ENCODE data around the gene TM4SF5.
"Not testable (repeated sequence)": the region's sequence is repeated elsewhere in the genome, so short reads cannot be mapped to it uniquely, and the experiment has no call there.

TM4SF5 gene

GRCh38 chr17:4789951-4790704 lies 18.4 kb downstream of the TM4SF5 start:
- DNase-seq (ENCODE audit: low spot score), result peak; percentile 83

- DNase-seq (ENCODE audit: low spot score), result no peak
Observed at GRCh38 chr17:4790705-4791088, 19.0 kb downstream of the TM4SF5 start.

- DNase-seq (ENCODE audit: low spot score), result no peak
Observed at GRCh38 chr17:4795168-4795567, 23.5 kb downstream of the TM4SF5 start.

GRCh38 chr17:4796552-4796920 lies 24.9 kb downstream of the TM4SF5 start:
- DNase-seq (ENCODE audit: low spot score), result no peak

GRCh38 chr17:4800462-4801196 lies 28.9 kb downstream of the TM4SF5 start:
- DNase-seq (ENCODE audit: low spot score), result no peak

- no peak for DNase-seq (ENCODE audit: low spot score)
Observed at GRCh38 chr17:4802228-4802627, 30.5 kb downstream of the TM4SF5 start, which contains the start of gene C17orf114. Gene C17orf114, minus strand, starts transcription at chr17:4802328.

GRCh38 chr17:4806456-4806776 lies 34.7 kb downstream of the TM4SF5 start:
- no peak for DNase-seq (ENCODE audit: low spot score)

GRCh38 chr17:4806777-4807604 lies 35.3 kb downstream of the TM4SF5 start, which contains the start of gene PLD2:
Gene PLD2, plus strand, starts transcription at chr17:4807152. Its CDS starts 621 bp downstream, at chr17:4807773.
- DNase-seq (ENCODE audit: low spot score), result peak; percentile 93

GRCh38 chr17:4807605-4808377 lies 36.1 kb downstream of the TM4SF5 start:
- DNase-seq (ENCODE audit: low spot score), result no peak

GRCh38 chr17:4808378-4808767 lies 36.7 kb downstream of the TM4SF5 start:
- no peak for DNase-seq (ENCODE audit: low spot score)

GRCh38 chr17:4810696-4811290 lies 39.1 kb downstream of the TM4SF5 start:
- DNase-seq (ENCODE audit: low spot score), result no peak

GRCh38 chr17:4811471-4811870 lies 39.8 kb downstream of the TM4SF5 start:
- DNase-seq (ENCODE audit: low spot score), result no peak

GRCh38 chr17:4812690-4813089 lies 41.0 kb downstream of the TM4SF5 start:
- no peak for DNase-seq (ENCODE audit: low spot score)

GRCh38 chr17:4815043-4815675 lies 43.5 kb downstream of the TM4SF5 start:
- no peak for DNase-seq (ENCODE audit: low spot score)

GRCh38 chr17:4816826-4817225 lies 45.1 kb downstream of the TM4SF5 start:
- no peak for DNase-seq (ENCODE audit: low spot score)

GRCh38 chr17:4818276-4818675 lies 46.6 kb downstream of the TM4SF5 start:
- DNase-seq (ENCODE audit: low spot score), result no peak

GRCh38 chr17:4822835-4823234 lies 51.1 kb downstream of the TM4SF5 start:
- DNase-seq (ENCODE audit: low spot score), result no peak

- DNase-seq (ENCODE audit: low spot score), result no peak
Observed at GRCh38 chr17:4823373-4824089, 51.8 kb downstream of the TM4SF5 start.

GRCh38 chr17:4827399-4827798 lies 55.7 kb downstream of the TM4SF5 start:
- DNase-seq (ENCODE audit: low spot score), result no peak

- not testable (repeated sequence) for DNase-seq (ENCODE audit: low spot score)
Observed at GRCh38 chr17:4832829-4833177, 61.1 kb downstream of the TM4SF5 start.
